Stimulated activated CD8-positive, alpha-beta memory T cell treated with anti-CD3 and anti-CD28 coated beads, Interleukin-12 subunit alpha, Interleukin-12 subunit beta, amount 100 ng/mL, for 1 hour (primary cell): ENCODE data around the gene NACA2.
"Not testable (repeated sequence)": the region's sequence is repeated elsewhere in the genome, so short reads cannot be mapped to it uniquely, and the experiment has no call there.

Experiments
- DNase-seq: peaks from one replicate; pipeline ENCODE4 v3.0.0-alpha.2; 2020; ENCODE audit warnings: low read depth

Gene NACA2

DNA sequence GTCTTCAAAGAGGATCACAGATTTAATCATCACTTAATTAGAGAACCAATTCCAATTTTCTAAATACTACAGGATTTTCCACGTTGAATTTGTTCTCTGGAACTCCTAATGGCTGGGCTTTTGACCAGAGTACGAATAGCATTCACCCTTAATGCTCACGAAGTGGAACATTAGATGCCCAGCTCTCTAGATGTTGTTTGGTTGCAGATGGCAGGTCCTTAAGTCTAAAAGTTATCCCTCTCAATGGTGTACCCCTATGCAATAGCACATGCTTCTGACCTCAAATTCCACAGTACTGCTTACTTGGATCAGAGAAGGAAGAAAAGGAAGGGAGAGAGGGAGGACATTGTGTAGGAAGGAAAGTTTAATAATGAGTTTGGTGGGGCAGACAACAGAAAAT, 8.6 kb upstream of the NACA2 start:
- DNase-seq, result no peak

DNA sequence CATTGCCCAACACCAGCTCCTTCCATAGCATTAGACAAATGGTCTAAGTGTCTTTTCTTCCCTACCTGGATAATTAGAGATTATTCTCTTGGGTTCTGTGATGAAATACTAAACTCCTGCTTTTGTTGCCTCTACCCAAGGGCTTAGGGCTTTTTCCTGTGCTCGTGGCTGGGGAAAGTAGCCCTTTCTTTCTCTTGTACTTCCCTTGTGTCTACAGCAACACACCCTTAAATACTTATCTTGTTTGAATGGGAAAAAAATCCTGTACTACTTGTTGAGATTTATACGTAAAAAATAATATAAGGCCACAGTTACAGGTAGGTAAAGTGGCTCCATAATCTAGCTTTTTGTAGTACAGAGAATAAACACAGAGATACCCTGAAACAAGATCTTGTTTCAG, 7.0 kb upstream of the NACA2 start:
- no peak for DNase-seq

DNA sequence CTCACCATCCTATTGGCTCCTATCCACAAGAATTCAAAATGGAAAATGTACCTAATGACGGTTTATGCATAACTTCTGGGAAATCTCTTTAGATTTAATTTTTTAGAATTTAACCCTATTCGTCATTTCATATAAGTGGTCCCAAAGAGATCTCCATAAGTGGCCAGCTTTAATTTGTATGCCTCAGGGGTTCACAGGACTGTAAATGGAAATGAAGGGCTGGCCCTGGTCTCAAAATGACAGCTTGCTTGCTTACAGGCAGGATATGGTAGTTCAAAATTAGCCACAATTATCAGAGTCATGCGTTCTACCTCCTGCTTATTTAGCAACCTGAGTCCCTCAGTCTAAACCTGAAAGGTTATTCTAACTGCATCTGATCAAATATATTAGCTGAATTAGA, 6.6 kb upstream of the NACA2 start:
- DNase-seq, result no peak

DNA sequence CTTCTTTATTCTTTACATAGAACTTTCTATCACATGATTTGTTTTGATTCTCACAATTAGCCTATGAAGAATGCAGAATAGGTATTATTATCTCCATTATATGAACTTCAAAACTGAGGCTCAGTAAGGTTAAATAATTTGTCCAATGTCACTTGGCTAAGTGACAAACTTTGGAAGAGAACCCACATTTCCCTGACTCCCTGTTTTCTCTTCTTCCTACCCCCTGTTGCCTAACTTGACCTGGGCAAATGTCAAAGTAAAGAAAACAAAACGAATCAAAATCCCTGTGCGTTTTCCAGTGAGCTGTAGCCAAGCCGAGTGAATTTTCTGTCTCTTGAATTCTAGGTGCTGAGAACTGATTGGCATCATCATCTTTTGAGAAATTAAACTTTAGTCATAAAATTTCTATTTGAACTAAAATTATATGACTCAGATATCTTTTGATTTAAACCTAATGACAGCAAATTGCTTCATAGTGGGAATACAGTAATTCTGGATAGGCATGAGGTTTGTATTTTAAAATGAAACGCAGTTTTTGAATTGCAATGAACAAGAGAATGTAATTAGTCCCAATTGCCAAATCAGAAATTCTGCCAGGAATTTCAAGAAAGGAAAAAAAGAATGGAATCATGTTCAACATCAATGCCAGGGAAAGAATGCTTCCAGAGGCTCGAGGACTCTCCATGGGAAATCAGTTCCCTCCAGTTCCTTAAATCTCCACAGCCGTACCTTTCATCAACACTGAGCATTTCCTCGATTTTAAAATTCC, 4.6 kb upstream of the NACA2 start:
- no peak for DNase-seq

DNA sequence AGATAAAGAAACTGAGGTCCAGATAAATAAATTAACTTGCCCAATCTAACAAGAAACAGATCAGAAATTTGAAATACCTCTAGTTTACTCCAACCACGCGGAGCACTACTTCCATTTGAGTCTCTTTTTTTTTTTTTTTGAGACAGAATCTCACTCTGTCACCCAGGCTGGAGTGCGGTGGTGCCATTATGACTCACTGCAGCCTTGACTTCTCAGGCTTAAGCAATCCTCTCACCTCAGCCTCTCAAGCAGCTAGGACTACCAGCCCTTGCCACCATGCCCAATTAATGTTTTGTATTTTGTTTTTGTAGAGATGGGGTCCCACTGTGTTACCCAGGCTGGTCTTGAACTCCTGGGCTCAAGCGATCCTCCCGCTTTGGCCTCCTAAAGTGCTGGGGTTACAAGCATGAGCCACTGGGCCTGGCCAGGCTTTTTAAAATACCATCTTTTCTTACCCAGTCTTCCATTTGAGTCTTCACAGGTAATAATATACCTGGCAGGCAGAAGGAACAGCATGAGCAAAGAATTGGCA, 3.3 kb upstream of the NACA2 start:
- DNase-seq, result no peak

DNA sequence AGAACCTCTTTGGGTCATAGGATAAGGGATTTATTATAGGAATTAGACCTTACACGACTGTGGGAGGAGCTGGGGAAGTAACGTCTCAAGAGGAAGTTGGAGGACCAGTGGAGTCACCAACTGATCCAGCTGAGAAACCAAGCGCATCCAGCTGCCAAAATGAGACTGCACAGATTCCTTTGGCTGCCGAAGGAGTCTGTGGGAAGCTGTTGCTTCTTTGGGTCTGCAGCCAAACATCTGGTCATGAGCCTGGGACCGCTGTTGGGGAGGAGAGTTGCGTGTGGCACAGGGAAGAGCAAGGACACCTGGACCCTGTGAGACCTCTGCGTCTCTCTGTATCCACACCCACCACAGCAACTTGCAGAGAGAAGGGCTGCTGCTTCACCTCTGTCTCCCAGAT, 2.4 kb upstream of the NACA2 start:
- DNase-seq, result no peak

DNA sequence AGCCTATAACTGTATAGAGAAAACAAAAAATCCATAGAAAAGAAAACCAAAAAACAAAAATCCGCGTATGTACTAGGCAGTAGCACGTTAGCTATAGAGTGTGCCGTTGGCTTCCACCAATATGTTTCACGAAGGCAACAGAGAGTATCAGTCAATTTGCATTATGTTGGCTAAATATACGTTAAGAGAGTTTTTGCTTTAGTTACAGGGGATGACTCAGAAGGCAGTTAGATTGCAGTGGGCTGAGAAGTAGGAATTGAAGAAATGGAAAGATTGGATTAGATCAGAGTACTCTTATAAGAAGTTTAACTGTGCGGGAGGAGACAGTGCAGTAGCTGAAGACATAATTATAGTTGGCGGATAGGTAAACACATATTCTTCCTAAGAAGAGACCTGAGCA, 911 bp upstream of the NACA2 start:
- no peak for DNase-seq

DNA sequence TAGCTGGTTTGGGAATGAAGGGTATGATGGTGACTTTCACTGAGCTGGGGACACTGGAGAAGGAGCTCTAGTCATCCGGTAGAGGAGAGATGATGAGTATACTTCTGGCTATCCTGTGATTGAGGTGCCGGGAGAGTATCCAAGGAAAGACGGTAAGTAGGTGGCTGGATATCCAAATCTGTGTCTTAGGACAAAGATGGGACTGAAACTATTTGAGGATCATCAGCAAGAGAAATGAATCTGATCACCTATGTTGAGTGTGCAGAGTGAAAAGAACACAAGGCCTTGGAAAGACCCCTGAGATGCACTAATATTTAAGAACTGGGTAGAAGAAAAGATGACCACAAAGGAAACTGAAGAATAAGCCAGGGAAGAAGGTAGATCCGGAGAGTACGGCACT, 1.0 kb downstream of the NACA2 start:
- DNase-seq, result no peak

DNA sequence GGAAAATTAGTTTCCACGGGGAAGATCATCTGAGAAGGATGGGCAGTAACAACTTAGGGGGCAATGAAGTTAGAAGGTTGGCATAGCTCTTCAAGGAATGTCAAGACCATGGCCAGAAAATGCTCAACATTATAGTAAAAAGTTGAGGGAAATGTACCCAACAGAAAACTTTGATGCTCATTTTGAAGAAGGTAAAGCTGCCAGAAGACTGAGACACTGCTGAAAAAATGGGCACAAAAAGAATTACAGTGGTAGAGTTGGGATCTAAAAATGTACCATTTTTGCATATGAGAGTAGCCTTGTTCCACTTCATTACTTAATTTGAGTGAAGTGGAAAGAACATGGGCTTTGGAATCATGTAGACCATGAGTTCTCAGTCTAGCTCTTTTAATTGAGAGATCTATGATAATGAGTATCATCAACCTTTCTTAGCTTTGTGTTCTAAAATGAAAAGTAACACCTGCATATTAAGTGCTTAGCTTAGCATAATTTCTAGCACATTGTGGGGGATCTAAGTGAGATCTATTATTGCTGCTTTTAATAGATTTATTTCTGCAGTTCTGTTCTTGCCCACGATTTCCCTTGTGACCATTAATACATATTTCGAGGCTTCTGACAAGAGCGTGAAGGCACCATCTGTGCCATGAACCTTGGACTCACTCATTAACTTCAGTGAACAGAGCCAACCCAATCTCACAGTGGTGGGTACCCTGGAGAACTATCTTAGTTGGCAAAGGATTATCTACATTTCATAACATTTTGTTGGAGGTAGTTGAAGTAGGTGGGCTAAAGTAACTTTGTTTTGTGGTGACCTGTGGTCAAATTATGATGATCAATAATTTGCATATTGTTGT, 3.0 kb downstream of the NACA2 start:
- DNase-seq, result no peak

DNA sequence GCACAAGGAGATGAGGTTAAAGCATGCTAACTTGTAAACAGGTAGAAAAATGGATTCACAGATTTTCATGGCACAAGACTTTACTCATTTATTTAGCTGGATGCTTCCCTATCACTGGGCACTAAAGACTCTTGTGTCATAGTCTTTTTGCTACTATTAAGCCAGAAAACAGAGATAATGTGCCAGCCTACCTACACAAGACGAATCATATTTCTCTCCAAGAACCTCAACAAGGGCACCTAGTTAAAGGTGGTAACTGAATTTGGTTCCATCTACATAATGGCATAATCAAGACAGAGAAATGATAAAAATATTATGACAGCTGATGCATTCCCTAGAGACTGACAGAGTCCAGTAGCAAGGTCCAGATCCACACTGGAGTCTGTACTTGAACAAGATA, 3.8 kb downstream of the NACA2 start:
- no peak for DNase-seq

DNA sequence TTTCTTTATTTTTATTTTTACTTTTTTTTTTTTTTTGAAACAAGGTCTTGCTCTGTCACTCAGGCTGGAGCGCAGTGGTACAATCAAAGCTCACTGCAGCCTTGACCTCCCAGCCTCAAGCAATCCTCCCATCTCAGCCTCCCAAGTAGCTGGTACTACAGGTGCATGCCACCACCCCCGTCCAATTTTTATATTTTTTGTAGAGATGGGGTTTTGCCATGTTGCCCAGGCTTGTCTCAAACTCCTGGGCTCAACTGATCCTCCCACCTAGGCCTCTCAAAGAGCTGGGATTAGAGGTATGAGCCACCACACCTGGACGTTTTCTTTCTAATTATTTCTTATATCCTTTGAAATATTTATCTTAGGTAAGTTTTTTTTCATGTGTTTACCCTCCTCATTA, 4.4 kb downstream of the NACA2 start:
- DNase-seq, result not testable (repeated sequence)

DNA sequence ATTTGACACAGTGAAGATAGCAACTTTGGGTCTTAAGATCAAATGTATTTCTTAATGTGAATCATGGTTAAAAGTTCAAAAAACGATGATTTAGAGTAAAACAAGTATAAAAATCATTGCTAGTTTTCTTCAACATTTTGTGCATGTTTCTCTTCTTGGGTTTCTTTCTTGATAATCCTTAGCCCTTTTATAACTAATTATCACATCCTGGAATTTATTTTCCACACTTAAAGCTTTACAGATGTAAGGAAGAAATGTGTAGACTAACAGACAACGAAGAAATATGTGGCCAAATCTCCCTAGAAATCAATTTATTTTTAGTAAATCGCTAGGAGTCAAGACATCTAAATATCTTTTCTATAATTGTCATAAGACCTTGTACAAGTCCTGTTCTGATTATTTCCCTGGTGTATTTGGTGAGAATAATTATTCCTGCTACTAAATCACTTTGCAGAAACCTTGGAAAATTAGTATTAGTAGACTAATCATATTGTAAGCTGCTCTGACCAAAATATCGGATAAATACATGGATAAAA, 4.9 kb downstream of the NACA2 start:
- DNase-seq, result no peak

DNA sequence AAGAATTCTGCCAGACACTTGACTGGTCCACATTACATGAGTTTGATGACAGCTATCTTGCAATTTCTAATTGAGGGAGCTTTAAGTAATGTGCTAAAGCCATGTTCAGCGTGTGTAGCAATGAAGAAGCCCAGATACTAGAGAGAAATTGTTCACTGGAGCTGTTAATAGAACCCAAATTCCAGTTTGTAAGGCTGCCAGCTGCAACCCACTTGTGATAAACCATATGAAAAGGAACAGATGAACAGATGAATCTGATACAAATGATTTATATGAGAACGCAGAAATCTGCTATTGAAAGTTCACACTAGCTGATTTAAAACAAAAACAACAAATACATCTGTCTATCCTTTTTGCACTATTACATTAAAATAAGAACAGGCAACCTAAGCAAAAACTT, 6.2 kb downstream of the NACA2 start:
- no peak for DNase-seq

DNA sequence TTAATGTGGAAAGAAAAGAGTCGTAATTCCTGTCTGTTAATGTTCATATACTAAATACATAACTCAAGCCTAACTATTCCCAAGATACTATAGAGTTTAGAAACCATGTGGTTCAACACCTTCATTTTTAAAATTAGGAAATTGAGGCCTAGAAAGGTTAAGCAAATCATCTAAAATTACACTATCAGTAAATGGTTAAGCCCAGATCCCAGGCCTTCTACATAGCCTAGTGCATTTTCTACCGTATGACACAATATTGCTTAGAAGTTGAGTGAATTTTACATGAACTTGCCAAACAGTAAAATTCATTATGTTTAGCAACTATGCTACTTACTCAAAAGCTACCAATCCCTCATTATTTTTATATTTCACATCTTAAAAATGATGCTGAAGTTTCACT, 6.8 kb downstream of the NACA2 start:
- DNase-seq, result no peak

DNA sequence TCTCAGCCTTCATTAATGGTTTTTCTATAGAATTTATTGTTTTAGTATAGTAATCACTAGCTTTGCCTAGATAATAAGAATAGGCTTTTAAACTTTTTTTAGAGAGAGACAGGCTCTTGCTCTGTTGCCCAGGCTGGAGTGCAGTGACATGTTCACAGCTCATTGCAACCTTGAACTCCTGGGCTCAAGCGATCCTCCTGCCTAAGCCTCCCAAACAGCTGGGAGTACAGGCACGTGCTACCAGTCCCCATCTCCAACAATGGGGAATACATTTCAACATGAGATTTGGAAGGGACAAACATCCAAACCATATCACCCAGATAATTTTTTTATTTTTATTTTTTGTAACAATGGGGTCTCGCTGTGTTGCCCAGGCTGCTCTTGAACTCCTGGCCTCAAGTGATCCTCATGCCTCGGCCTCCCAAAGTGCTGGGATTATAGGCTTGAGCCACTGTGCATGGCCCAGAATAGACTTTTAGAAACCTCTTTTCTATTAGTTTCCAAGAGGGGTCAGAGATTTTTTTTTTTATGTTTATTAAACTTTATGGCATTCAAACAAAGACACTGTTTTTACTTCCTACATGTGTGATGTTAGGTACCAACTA, 7.3 kb downstream of the NACA2 start:
- DNase-seq, result no peak

DNA sequence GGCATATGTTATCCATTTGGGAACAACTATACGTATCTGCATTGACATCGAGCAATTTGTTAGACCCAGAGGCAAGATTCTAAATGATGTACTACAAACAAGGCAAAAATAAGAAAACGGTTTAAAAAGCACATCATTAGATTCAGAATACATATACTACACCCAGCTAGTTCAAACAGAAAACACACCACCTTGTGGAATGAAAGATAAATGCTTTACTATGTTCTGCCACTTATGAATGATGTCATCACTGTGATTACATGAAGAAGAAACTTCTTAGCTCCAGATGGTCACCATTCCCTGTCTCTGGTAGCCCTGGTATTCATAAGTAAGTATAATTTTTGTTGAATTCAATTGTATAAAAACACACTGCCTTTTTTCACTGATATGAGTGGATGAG, 7.8 kb downstream of the NACA2 start:
- DNase-seq, result no peak

DNA sequence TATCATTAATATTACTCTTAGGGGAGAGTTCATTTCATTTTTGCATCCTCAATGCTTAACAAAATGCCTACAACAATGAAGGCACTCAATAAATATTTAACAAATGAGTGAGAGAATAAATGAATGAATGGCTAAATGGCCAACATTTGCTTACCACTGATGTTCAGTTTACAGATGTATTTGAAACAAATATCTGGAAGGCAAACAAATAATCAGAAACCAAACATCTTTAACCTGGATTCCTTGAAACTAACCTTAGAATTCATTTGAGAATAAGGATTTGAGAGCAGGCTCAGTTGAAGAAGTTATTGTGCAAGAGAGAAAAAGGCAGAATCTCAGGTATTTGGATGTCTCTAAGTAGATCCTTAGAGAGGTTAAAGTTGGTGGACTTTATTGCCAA, 8.4 kb downstream of the NACA2 start:
- DNase-seq, result no peak

DNA sequence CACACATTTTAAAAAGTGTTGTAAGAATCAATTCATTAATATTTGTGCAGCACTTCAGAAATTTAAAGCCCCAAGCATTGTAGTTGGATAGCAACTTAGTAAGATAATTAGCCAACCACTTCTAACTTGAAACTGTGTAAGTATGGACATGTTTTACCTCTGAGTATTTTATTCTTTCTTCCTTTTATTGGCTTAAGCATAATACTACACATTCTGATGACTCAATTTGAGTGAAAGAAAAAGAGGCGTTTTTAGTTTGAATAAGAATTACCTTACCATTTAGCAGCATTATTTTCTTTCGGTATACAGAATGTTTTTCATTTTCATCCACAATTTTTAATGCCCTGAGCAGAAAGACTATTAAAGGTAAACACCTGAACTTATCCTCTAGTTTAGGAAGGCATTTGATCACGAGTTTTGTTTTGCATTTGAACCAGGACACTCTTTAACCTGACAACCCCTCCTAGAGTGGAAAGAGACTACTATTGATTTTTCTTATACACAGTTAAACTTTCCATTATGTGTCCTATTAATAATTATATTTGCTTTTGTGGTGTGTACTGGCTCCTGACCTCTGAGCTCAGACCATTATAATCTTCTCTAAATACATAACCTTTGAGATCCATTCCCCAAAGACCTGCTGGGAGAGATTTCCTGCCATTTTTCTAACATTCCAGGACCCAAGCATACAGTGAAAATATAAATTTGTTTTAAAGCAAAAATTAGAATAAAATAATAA, 9.2 kb downstream of the NACA2 start:
- no peak for DNase-seq

DNA sequence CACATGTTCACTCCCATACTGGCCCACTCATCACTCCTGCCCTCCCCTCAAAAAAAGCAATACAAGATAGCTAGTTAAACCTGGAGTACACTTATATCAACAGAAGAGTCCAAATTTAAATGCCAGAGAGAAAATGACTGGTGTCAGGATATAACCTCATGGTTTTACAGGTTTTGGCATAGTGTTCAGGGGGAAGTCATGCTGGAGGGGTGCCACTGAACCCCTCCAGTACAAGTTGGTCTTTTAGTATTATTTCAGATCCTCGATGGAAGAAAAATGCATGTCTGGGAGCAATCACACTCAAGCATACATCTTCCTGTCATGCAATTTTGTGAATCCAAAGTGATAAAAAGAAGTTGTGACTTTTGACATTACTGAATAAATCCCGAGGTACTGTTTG, 10.5 kb downstream of the NACA2 start:
- no peak for DNase-seq

DNA sequence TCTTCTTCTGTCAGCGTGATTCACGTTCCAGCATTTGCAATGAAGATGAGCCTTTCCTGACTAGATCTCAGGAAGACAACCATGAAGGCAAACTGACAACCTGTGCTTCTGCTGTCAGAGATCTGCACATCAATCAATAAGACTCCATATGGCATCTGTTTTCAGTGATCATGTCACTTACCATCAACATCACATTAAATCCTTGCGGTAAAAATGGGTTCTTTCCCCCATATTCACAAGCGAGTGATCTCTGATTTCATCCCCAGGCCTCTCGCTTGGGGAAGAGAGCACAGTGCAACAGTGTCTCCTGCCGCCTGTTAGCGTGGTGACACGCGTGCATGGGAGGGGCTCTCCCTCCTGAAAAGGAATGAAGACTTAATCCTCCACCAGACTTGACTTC, 11.1 kb downstream of the NACA2 start:
- no peak for DNase-seq

DNA sequence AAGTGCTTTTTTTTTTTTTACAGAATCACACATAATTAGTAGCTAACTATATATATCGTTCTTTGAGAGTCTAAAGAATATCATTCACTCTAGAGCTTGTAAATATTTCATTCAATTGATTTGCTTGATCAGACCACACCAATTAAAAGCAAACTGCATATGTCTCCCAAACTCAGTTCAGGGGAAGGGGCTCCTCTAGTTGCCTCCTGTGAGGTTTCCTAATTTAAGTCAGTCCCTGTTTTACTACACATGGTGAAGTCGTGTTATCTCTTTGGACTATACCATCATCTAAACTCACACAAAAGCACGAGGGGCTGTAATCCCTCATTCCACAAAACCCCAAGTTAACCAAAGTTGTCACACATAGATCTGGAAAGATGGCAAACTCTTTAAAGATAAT, 11.7 kb downstream of the NACA2 start:
- DNase-seq, result no peak

DNA sequence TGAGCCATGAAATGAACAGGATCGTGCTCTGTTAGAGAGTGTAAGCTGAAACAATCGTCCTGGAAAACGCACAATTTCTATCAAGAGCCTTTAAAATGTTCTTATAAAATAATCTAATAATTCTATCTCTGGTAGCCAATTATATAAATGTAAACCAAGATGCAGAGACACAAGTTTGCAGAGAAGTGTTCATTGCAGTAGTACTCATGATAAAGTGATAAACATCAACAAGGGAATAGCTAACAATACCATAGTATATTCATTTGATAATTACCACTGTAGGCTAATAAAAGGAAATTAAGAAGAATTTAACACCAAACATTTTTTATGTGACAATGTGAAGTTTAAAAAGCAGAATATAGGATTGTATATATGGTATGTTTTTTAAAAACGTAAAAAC, 12.4 kb downstream of the NACA2 start:
- DNase-seq, result no peak
